ENCODE measurements around the gene CXCR2.

The CXCR2 gene

GRCh38 chr2:218081063-218081462, 44.8 kb upstream of the CXCR2 start:
- Histone ChIP-seq H3K79me2 (ENCODE audit: insufficient read depth, low read length) (no peaks in the 10 kb centered on the region), H3K36me3 (ENCODE audit: low read length) (no peaks in the 10 kb centered on the region), H3K9me2 (replicated peaks; ENCODE audit: insufficient read depth, low read length) (no peaks in the 10 kb centered on the region), H3K9ac (ENCODE audit: low read length) (no peak overlapping the region), H2AFZ (ENCODE audit: low read depth, low read length, severe bottlenecking) (no peak overlapping the region), H3F3A (ENCODE audit: insufficient read depth) (no peaks in the 10 kb centered on the region), H3K27me3 (ENCODE audit: low read length) (no peaks in the 10 kb centered on the region), H3K9me3 (ENCODE audit: insufficient read depth, low read length) (no peaks in the 10 kb centered on the region), H3K4me3 (ENCODE audit: insufficient read depth, low read length, poor library complexity, severe bottlenecking) (no peak overlapping the region), H3K27ac (ENCODE audit: low read depth, low read length) (no peak overlapping the region), H3K4me2 (ENCODE audit: low read depth, low read length, poor library complexity, severe bottlenecking) (no peak overlapping the region), H4K20me1 (ENCODE audit: low read depth, low read length) (no peaks in the 10 kb centered on the region)
- TF ChIP-seq, protein P1, sequence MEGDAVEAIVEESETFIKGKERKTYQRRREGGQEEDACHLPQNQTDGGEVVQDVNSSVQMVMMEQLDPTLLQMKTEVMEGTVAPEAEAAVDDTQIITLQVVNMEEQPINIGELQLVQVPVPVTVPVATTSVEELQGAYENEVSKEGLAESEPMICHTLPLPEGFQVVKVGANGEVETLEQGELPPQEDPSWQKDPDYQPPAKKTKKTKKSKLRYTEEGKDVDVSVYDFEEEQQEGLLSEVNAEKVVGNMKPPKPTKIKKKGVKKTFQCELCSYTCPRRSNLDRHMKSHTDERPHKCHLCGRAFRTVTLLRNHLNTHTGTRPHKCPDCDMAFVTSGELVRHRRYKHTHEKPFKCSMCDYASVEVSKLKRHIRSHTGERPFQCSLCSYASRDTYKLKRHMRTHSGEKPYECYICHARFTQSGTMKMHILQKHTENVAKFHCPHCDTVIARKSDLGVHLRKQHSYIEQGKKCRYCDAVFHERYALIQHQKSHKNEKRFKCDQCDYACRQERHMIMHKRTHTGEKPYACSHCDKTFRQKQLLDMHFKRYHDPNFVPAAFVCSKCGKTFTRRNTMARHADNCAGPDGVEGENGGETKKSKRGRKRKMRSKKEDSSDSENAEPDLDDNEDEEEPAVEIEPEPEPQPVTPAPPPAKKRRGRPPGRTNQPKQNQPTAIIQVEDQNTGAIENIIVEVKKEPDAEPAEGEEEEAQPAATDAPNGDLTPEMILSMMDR (IDR thresholded peaks at IDR 0.05; ENCODE audit: insufficient read depth, low read length, poor library complexity, severe bottlenecking), result no peak
- no peak for TF ChIP-seq EZH2phosphoT487 (conservative IDR thresholded peaks at IDR 0.05; ENCODE audit: low read length)

DNA sequence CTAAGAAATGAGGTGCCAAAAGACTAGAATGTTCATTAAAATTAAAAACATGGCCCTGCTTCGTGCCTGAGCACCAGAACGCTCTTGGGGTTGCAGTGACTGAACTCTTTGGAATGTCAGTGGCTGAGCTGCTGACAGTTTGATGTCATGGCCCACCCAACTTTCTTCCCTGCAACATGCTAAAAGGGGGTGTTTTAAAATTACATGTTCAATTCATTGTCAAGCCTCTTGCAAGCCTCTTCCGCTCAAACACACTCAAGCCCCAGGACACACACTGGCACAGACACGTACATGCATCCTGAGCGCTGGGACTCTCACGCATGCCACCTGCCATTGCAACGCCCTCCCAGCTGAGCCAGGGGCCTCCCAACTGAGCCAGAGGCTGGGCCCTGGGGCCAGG, 44.1 kb upstream of the CXCR2 start:
- H2AFZ ChIP-seq (ENCODE audit: low read depth, low read length, severe bottlenecking), result no peak overlapping the region

GRCh38 chr2:218082586-218083351, 43.1 kb upstream of the CXCR2 start:
- Histone ChIP-seq H3K36me3 (ENCODE audit: low read length) (no peaks in the 10 kb centered on the region), H3K4me2 (ENCODE audit: low read depth, low read length, poor library complexity, severe bottlenecking) (no peak overlapping the region), H3K9me3 (ENCODE audit: insufficient read depth, low read length) (no peaks in the 10 kb centered on the region), H4K20me1 (ENCODE audit: low read depth, low read length) (no peaks in the 10 kb centered on the region), H3K9me2 (replicated peaks; ENCODE audit: insufficient read depth, low read length) (no peaks in the 10 kb centered on the region), H3K79me2 (ENCODE audit: insufficient read depth, low read length) (no peaks in the 10 kb centered on the region), H3K9ac (ENCODE audit: low read length) (no peak overlapping the region), H3F3A (ENCODE audit: insufficient read depth) (no peaks in the 10 kb centered on the region), H2AFZ (ENCODE audit: low read depth, low read length, severe bottlenecking) (no peak overlapping the region), H3K27me3 (ENCODE audit: low read length) (no peaks in the 10 kb centered on the region), H3K4me3 (ENCODE audit: insufficient read depth, low read length, poor library complexity, severe bottlenecking) (no peak overlapping the region), H3K27ac (ENCODE audit: low read depth, low read length) (no peak overlapping the region)
- TF ChIP-seq, protein P1 (IDR thresholded peaks at IDR 0.05; ENCODE audit: insufficient read depth, low read length, poor library complexity, severe bottlenecking), result no peak
- TF ChIP-seq EZH2phosphoT487 (conservative IDR thresholded peaks at IDR 0.05; ENCODE audit: low read length), result no peak

More for the DNA sequence above, 44.1 kb upstream of the CXCR2 start:
- no peaks in the 10 kb centered on the region for H3K9me2 ChIP-seq (replicated peaks; ENCODE audit: insufficient read depth, low read length)
- H3K4me2 ChIP-seq (ENCODE audit: low read depth, low read length, poor library complexity, severe bottlenecking), result no peak overlapping the region
- no peak overlapping the region for H3K27ac ChIP-seq (ENCODE audit: low read depth, low read length)
- H3F3A ChIP-seq (ENCODE audit: insufficient read depth), result no peaks in the 10 kb centered on the region
- H3K9ac ChIP-seq (ENCODE audit: low read length), result no peak overlapping the region
- H4K20me1 ChIP-seq (ENCODE audit: low read depth, low read length), result no peaks in the 10 kb centered on the region
- no peaks in the 10 kb centered on the region for H3K27me3 ChIP-seq (ENCODE audit: low read length)
- H3K36me3 ChIP-seq (ENCODE audit: low read length), result no peaks in the 10 kb centered on the region
- no peaks in the 10 kb centered on the region for H3K79me2 ChIP-seq (ENCODE audit: insufficient read depth, low read length)
- H3K4me3 ChIP-seq (ENCODE audit: insufficient read depth, low read length, poor library complexity, severe bottlenecking), result no peak overlapping the region
- TF ChIP-seq, protein P1 (IDR thresholded peaks at IDR 0.05; ENCODE audit: insufficient read depth, low read length, poor library complexity, severe bottlenecking), result no peak
- no peak for TF ChIP-seq EZH2phosphoT487 (conservative IDR thresholded peaks at IDR 0.05; ENCODE audit: low read length)
- H3K9me3 ChIP-seq (ENCODE audit: insufficient read depth, low read length), result no peaks in the 10 kb centered on the region
